Common myeloid progenitor, CD34-positive (primary cell): ENCODE measurements around the gene KEL.
A peak's percentile ranks its signal among the peaks of the same experiment; 100 is the strongest.

ENCODE experiments used
- CTCF ChIA-PET: fragments of 350-600 bp; sonication (Branson Sonifier 250); formaldehyde crosslinking; loops from one replicate; lab custom pipeline; 2021; ENCODE audit warnings: antibody characterized with exemption; lab: Charles Lee
- POLR2A ChIA-PET: fragments of 350-600 bp; sonication (Branson Sonifier 250); formaldehyde crosslinking; loops from one replicate; lab custom pipeline; 2021; ENCODE audit warnings: antibody characterized with exemption; lab: Charles Lee
- DNase-seq, 3 donors: peaks; one replicate each; pipeline versions ENCODE4 v3.0.0 to v3.0.0-alpha.2; 2013
- H3K27ac ChIP-seq, 2 experiments: 1 replicate in 1 of 2; 2 replicates in 1 of 2; pipeline ENCODE4 v1.7.0; 2013; ENCODE audit warnings: inconsistent platforms in 2 of 2, low read length in 2 of 2, mild to moderate bottlenecking in 2 of 2, low read depth in 1 of 2, moderate library complexity in 1 of 2; ENCODE audit not compliant: severe bottlenecking in 2 of 2, insufficient read depth in 1 of 2, poor library complexity in 1 of 2
- H3K27me3 ChIP-seq, 5 experiments: replicated peaks in 2 of 5; 1 replicate in 3 of 5; 2 replicates in 2 of 5; pipeline versions ENCODE4 v1.6.1 to v1.7.0; 2013; ENCODE audit warnings: low read length in 4 of 5, mild to moderate bottlenecking in 2 of 5, moderate library complexity in 2 of 5, inconsistent platforms in 1 of 5; ENCODE audit not compliant: insufficient read depth in 5 of 5, control insufficient read depth in 4 of 5
- H3K36me3 ChIP-seq, 4 experiments: 1 replicate in 2 of 4; 2 replicates in 2 of 4; pipeline versions ENCODE4 v1.6.1 to v1.7.0; 2013; ENCODE audit warnings: low read length in 3 of 4, control low read depth in 1 of 4, mild to moderate bottlenecking in 1 of 4; ENCODE audit not compliant: control insufficient read depth in 4 of 4, insufficient read depth in 4 of 4
- H3K4me1 ChIP-seq, 4 experiments: 1 replicate in 3 of 4; 2 replicates in 1 of 4; pipeline versions ENCODE4 v1.6.1 to v1.7.1; 2013; ENCODE audit warnings: low read length in 3 of 4, mild to moderate bottlenecking in 3 of 4, control low read depth in 1 of 4, inconsistent platforms in 1 of 4, moderate library complexity in 1 of 4; ENCODE audit not compliant: control insufficient read depth in 4 of 4, insufficient read depth in 4 of 4; ENCODE audit errors: control extremely low read depth in 1 of 4
- H3K4me3 ChIP-seq, 7 experiments: 1 replicate in 4 of 7; 2 replicates in 3 of 7; pipeline versions ENCODE4 v1.5.1 to v1.7.0; 2013; ENCODE audit warnings: mild to moderate bottlenecking in 7 of 7, low read length in 6 of 7, moderate library complexity in 6 of 7, inconsistent platforms in 2 of 7, low read depth in 2 of 7, control low read depth in 1 of 7; ENCODE audit not compliant: insufficient read depth in 4 of 7, control insufficient read depth in 1 of 7; ENCODE audit errors: extremely low read depth in 1 of 7
- H3K9me3 ChIP-seq, 5 experiments: 1 replicate in 4 of 5; 2 replicates in 1 of 5; pipeline versions ENCODE4 v1.6.1 to v1.7.1; 2013; ENCODE audit warnings: low read length in 4 of 5, mild to moderate bottlenecking in 2 of 5, inconsistent platforms in 1 of 5, low read depth in 1 of 5, moderate library complexity in 1 of 5; ENCODE audit not compliant: control insufficient read depth in 4 of 5, insufficient read depth in 2 of 5; ENCODE audit errors: control extremely low read depth in 1 of 5
- WGBS: methylation state at CpG from one replicate; pipeline ENCODE4 v1.1.5; 2013; ENCODE audit not compliant: insufficient coverage; 5-methylcytosine and 5-hydroxymethylcytosine counted together

KEL gene

GRCh38 chr7:143002106-143002505, 39.9 kb upstream of the KEL start:
- ChIA-PET CTCF (interaction anchor here (0.9 to 21.3 kb wide), 31 partner anchors 9 to 663 kb away, joined by 3 to 326 read pairs (median 4); partner anchors contain the start of genes EPHB6 and TAS2R40), POLR2A (no interaction called here)
- DNase-seq, result peak; percentile 54 to 62 (median 58)
- Histone ChIP-seq H3K9me3 (no peaks in the 10 kb centered on the region), H3K27me3 (no peaks in the 10 kb centered on the region), H3K4me3 (no peak overlapping the region), H3K27ac (no peak overlapping the region), H3K36me3 (no peaks in the 10 kb centered on the region), H3K4me1 (peaks cover 0 to 18% (median 3%) of the 10 kb centered on the region in 4 experiments)
- WGBS, result 44% methylated on average over 2 of the region's 3 CpGs

- POLR2A ChIA-PET, result no interaction called here
- H3K4me3 ChIP-seq, result no peak overlapping the region
Measured at GRCh38 chr7:143000648-143001047, 38.5 kb upstream of the KEL start.

GRCh38 chr7:142999793-143000192, 37.6 kb upstream of the KEL start:
- H3K27ac ChIP-seq, result no peak overlapping the region
- POLR2A ChIA-PET, result no interaction called here
- CTCF ChIA-PET, result interaction anchor here (0.7 to 8.6 kb wide), 7 partner anchors 10 to 215 kb away, joined by 3 to 59 read pairs (median 6); partner anchors contain the start of gene EPHB6
- peaks cover 0 to 9% (median under 1%) of the 10 kb centered on the region in 4 experiments for H3K4me1 ChIP-seq
- no peak overlapping the region for H3K4me3 ChIP-seq
- H3K36me3 ChIP-seq, result no peaks in the 10 kb centered on the region
- no peaks in the 10 kb centered on the region for H3K27me3 ChIP-seq
- no peaks in the 10 kb centered on the region for H3K9me3 ChIP-seq
- DNase-seq, result no peak

More at GRCh38 chr7:143000648-143001047, 38.5 kb upstream of the KEL start:
- Histone ChIP-seq H3K27ac (no peak overlapping the region), H3K27me3 (no peaks in the 10 kb centered on the region), H3K36me3 (no peaks in the 10 kb centered on the region), H3K9me3 (no peaks in the 10 kb centered on the region), H3K4me1 (peaks cover 0 to 13% (median under 1%) of the 10 kb centered on the region in 4 experiments)
- CTCF ChIA-PET, result interaction anchor here (0.9 to 21.3 kb wide), 11 partner anchors 10 to 375 kb away, joined by 3 to 326 read pairs (median 4); partner anchors contain the start of gene TAS2R40
- no CpG with 5 or more reads among the region's 2 CpGs for WGBS
- no peak for DNase-seq

GRCh38 chr7:142998966-142999365, 36.8 kb upstream of the KEL start:
- H3K4me1 ChIP-seq, result peaks cover 0 to 9% (median under 1%) of the 10 kb centered on the region in 4 experiments
- CTCF ChIA-PET, result interaction anchor here (0.7 to 8.6 kb wide), 7 partner anchors 11 to 216 kb away, joined by 3 to 59 read pairs (median 6); partner anchors contain the start of gene EPHB6
- H3K27ac ChIP-seq, result no peak overlapping the region
- no peak for DNase-seq
- no peaks in the 10 kb centered on the region for H3K36me3 ChIP-seq
- WGBS, result 100% methylated on average over 3 of the region's 6 CpGs
- H3K4me3 ChIP-seq, result no peak overlapping the region
- POLR2A ChIA-PET, result interaction anchor here (0.5 kb wide), 1 partner anchor 317 kb away, joined by 3 read pairs; no protein-coding TSS in a partner anchor
- no peaks in the 10 kb centered on the region for H3K9me3 ChIP-seq
- H3K27me3 ChIP-seq, result no peaks in the 10 kb centered on the region

- ChIA-PET CTCF (interaction anchor here (0.9 kb wide), 1 partner anchor 55 kb away, joined by 3 read pairs; no protein-coding TSS in a partner anchor), POLR2A (interaction anchor here (0.8 kb wide), 1 partner anchor 186 kb away, joined by 4 read pairs; the partner anchor contains the start of gene TAS2R39)
- no peak overlapping the region for H3K4me3 ChIP-seq
- H3K9me3 ChIP-seq, result no peaks in the 10 kb centered on the region
- 83% methylated on average over 1 of the region's 4 CpGs for WGBS
- no peak overlapping the region for H3K27ac ChIP-seq
- DNase-seq, result peak in 1 of 3 donors; percentile 25
- no peaks in the 10 kb centered on the region for H3K4me1 ChIP-seq
- H3K36me3 ChIP-seq, result no peaks in the 10 kb centered on the region
- H3K27me3 ChIP-seq, result no peaks in the 10 kb centered on the region
Measured at GRCh38 chr7:142997456-142997989, 35.4 kb upstream of the KEL start.

GRCh38 chr7:142992427-142992826, 30.3 kb upstream of the KEL start:
- ChIA-PET POLR2A (no interaction called here), CTCF (interaction anchor here (0.8 to 2.4 kb wide), 5 partner anchors 9 to 223 kb away, joined by 3 to 8 read pairs (median 4); no protein-coding TSS in a partner anchor)
- Histone ChIP-seq H3K4me3 (no peak overlapping the region), H3K9me3 (no peaks in the 10 kb centered on the region), H3K4me1 (no peaks in the 10 kb centered on the region), H3K27me3 (no peaks in the 10 kb centered on the region), H3K36me3 (no peaks in the 10 kb centered on the region), H3K27ac (no peak overlapping the region)
- DNase-seq, result no peak
- 80% methylated on average over 1 of the region's 3 CpGs for WGBS

- no peak for DNase-seq
- Histone ChIP-seq H3K9me3 (peaks cover 0 to 10% (median 0%) of the 10 kb centered on the region in 5 experiments), H3K36me3 (no peaks in the 10 kb centered on the region), H3K27ac (no peak overlapping the region), H3K27me3 (no peaks in the 10 kb centered on the region), H3K4me1 (no peaks in the 10 kb centered on the region), H3K4me3 (no peak overlapping the region)
- CTCF ChIA-PET, result interaction anchor here (0.6 to 1.7 kb wide), 3 partner anchors 9 to 145 kb away, joined by 3 to 5 read pairs (median 3); no protein-coding TSS in a partner anchor
- POLR2A ChIA-PET, result no interaction called here
- WGBS, result 89% methylated on average over 1 of the region's 1 CpG
Measured at GRCh38 chr7:142984297-142984696, 22.1 kb upstream of the KEL start.
